ENCODE measurements around the gene GNG3. TPM values are rescaled to one million over a fixed set of nuclear protein-coding genes. Genes with fewer than 3 reads are reported as not detected.
A peak's percentile ranks its signal among the peaks of the same experiment; 100 is the strongest.
"Not testable (repeated sequence)": the region's sequence is repeated elsewhere in the genome, so short reads cannot be mapped to it uniquely, and the experiment has no call there.

GNG3 gene
- total RNA-seq = not detected
- long read RNA-seq = 0 reads

DNA sequence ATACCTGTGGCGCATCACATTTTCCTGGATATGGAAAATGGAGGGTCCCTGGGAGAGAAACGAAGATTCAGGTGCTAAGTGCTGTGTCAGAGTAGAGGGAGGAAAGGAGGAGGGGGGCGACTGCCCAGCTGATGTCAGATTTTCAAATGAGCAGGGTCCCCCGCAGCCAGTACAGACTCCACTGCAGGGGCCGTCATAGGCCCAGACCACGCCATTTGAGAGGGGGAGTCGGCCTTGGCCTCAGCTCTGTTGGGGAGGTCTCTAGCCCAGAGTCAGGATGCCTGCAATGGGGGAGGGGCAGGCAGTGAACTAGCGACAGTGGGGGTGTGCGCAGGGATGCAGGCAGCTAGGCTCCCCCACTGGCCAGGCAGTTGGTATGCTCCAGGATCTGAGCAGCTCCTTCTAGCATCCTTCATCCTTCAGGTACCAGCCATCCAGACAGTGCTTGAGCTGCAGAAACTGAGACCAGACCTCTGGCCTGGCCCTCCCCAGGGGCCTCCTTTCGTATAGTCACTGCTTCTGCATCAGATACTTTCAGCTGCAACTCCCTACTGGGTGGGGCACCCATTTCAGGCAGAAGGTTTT is at the start of gene GNG3, which contains the start of gene BSCL2:
Gene GNG3 (plus strand): TSS at position 400 of the 585 bp plus-strand sequence. CDS start 620 bp downstream, outside the sequence.
Gene BSCL2 (minus strand): TSS at position 148 of the 585 bp plus-strand sequence. CDS start 229 bp downstream, outside the sequence.
- intact Hi-C loops (cut with micrococcal nuclease) = no loop called here
- peak; percentile 37 for DNase-seq
- ATAC-seq = no peak

DNA sequence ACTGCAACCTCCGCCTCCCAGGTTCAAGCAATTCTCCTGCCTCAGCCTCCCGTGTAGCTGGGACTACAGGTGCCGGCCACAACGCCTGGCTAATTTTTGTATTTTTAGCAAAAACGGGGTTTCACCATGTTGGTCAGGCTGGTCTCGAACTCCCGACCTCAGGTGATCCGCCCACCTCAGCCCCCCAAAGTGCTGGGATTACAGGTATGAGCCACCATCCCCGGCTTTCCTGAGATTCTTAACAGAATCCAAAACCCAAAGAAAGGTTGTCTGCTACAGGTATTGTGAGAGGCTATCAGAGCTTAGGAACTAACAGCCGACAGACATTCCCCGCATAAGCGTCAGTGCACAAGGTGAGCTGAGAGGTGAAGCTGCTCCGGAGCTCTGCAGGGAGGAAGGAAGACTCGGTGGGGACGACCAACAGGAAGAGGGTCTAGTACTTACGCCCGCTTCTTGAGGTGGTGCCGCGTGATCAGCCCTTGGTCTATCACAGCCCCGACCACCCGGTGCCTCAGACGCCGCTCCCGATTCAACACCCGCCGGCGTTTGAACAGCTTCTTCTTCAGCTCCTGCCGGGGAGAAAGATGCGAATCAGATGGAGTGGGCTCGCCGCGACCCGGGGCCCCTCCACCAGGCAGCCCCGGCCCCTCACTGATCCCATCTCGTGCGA is 42.9 kb upstream of the GNG3 start:
- intact Hi-C loops (cut with micrococcal nuclease) = no loop called here
- DNase-seq (no peak), ATAC-seq (peak; percentile 36)

DNA sequence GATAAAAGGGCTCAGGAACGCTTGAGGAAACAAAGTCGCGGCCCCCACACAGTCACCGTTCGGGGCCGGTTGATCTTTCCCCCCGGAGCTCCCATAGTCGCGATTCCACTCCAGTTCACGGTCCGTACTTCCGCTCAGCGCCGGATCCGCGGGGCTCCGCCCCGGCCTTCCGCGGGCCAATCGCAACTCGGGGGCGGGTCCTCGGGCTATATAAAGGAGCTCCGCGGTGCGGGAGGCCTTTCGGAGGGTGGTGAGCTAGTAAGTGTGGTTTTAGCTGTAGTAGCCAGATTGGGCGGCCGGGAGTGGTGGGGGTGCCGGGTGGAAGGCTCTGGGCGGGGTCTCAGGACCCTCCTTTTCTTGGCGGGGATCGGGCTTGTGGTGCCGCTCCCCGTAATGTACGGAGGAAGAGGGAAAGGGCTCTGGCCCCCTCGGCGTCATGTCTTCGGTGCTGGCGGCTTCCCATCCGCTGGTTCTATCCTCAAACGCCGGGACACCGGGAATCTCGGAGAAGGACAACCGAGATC is 42.3 kb upstream of the GNG3 start, which contains the start of the genes C11orf98 and CSKMT:
Gene C11orf98 (minus strand): TSS at position 136 of the 524 bp plus-strand sequence. CDS start 41 bp downstream, at position 95.
Gene CSKMT (plus strand): TSS at position 238 of the 524 bp plus-strand sequence. CDS start 568 bp downstream, outside the sequence.
- intact Hi-C loops (cut with micrococcal nuclease) = no loop called here
- peak; percentile 98 for ATAC-seq
- peak; percentile 95 for DNase-seq

DNA sequence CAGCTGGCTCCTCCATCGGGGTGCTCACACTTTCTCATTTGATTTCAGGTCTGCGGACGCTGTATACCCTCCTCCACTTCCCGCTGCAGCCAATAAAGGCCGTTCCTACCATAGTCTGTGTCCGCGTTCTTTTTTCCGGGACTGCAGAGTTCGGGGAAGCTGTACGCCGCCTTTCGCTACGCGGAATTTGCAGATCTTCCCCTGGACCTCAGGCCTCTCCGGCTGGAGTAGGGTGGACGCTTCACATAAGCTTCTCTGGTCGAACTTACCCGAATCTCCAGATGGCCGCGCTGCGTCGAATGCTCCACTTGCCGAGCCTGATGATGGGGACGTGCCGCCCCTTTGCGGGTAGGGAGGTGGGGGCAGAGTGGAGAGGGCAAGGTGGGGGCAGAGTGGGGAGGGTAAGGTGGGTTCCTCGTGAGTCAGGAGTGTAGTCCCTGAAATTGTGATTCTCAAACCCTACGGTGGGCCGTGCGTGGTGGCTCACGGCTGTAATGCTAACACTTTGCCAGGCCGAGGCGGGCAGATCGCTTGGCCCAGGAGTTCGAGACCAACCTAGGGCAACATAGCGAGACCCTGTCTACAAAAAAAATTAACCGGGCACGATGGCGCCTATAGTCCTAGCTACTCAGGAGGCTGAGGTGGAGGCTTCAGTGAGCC is 41.7 kb upstream of the GNG3 start:
- peak; percentile 51 for ATAC-seq
- peak; percentile 69 for DNase-seq
- intact Hi-C loops (cut with micrococcal nuclease) = no loop called here

DNA sequence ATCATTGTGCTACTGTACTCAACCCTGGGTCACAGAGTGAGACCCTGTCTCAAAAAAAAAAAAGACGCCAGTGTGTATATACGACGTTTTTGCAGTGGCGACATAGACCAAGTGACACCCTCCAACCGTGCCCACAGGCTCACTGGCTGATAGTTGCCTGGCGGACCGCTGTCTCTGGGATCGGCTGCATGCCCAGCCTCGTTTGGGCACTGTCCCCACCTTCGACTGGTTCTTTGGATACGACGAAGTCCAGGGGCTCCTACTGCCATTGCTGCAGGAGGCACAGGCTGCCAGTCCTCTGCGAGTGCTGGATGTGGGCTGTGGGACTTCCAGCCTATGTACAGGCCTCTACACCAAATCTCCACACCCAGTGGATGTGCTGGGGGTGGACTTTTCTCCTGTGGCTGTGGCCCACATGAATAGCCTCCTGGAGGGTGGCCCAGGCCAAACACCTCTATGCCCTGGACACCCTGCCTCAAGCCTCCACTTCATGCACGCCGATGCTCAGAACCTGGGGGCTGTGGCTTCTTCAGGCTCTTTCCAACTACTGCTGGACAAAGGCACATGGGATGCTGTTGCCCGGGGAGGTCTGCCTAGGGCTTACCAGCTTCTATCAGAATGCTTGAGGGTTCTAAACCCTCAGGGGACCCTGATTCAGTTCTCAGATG is 41.1 kb upstream of the GNG3 start:
- no peak for ATAC-seq
- no peak for DNase-seq
- intact Hi-C loops (cut with micrococcal nuclease) = no loop called here

DNA sequence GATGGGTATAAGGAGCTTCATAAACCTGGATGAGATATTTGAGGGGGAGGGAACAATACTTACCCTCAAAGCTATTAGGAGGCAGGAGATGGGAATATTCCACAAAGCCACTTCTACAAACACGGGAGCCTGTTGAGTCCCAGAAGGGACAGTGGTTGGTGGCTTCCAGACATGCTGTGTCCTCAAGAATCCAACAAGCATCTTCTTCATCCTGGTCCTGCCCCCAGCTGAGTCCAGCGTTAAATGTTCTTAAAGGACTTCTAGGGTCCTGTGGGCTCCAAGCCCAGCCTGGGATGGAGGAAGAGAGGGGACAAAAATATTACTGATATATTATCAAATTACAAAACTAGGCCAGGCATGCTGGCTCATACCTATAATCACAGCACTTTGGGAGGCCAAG is 40.0 kb upstream of the GNG3 start:
- DNase-seq = no peak
- ATAC-seq = no peak
- intact Hi-C loops (cut with micrococcal nuclease) = no loop called here

DNA sequence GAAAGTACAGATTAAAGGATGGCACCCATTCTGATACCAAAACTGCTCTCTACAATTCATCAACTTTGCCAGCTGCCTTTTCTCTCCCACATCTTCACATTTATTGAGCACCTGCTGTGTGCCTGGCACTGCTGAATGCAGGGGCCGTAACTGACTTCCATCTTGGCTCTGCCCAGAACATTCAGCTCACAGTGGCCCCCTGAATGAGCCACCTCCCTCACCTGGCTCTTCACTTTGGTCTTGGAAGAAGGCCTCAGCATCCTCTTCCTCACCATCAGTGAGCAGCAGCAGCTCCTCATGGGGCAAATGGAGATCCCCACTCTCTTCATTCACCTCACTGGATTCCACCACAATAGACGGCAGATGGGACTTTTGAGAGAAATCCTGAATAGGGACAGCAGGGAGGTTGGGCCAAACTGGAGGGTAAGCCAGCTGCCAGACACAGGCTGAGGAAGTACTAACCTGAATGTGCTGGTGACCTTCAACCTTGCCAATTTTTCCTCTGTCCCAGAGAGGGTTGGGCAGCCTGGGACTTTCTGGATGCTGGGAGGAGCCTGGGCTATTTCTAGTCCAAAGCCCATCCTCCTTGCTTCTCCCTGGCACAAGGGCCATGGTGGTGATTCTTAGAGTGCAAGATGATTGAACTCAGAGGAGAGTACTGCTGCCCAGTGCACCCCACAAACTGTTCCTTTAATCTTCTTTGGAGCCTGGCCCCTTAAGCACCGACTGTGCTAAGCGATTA is 37.9 kb upstream of the GNG3 start:
- ATAC-seq (no peak), DNase-seq (no peak)
- intact Hi-C loops (cut with micrococcal nuclease) = no loop called here

DNA sequence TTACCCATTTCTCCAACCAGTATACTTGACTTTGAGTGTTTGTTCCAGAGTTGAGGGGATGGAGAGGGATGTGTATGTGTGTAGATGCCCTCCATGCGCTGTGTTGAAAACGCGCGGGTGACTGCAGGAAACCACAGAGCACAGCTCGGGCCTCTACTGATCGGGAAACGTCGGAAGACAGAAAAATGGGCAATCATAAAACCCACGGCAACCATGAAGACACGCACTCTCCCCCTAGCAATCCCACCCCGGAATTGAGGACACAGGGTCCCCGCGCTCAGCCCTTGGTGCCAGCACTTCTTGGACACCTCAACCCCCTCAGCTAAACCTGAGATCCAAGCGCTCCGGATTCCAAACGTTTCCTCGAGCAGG is 36.3 kb upstream of the GNG3 start:
- no peak for DNase-seq
- intact Hi-C loops (cut with micrococcal nuclease) = no loop called here
- ATAC-seq = peak; percentile 38

DNA sequence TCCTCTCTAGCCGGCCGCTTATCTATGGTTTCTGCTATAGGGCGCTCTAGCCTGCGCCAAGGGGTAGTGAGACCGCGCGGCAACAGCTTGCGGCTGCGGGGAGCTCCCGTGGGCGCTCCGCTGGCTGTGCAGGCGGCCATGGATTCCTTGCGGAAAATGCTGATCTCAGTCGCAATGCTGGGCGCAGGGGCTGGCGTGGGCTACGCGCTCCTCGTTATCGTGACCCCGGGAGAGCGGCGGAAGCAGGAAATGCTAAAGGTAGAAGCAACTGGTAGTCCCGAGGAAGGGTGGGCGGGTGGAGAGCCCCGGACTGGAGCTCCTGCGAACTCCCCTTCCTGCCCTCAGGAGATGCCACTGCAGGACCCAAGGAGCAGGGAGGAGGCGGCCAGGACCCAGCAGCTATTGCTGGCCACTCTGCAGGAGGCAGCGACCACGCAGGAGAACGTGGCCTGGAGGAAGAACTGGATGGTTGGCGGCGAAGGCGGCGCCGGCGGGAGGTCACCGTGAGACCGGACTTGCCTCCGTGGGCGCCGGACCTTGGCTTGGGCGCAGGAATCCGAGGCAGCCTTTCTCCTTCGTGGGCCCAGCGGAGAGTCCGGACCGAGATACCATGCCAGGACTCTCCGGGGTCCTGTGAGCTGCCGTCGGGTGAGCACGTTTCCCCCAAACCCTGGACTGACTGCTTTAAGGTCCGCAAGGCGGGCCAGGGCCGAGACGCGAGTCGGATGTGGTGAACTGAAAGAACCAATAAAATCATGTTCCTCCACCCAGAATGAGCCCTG is 35.7 kb upstream of the GNG3 start, which contains the start of the genes LBHD1 and UQCC3:
Gene LBHD1 (minus strand): TSS at position 660 of the 782 bp plus-strand sequence. CDS start 2,236 bp downstream, outside the sequence.
Gene UQCC3 (plus strand): TSS at position 66 of the 782 bp plus-strand sequence. CDS start 73 bp downstream, at position 139.
- DNase-seq = peak; percentile 81
- peak; percentile 89 for ATAC-seq
- intact Hi-C loops (cut with micrococcal nuclease) = no loop called here

DNA sequence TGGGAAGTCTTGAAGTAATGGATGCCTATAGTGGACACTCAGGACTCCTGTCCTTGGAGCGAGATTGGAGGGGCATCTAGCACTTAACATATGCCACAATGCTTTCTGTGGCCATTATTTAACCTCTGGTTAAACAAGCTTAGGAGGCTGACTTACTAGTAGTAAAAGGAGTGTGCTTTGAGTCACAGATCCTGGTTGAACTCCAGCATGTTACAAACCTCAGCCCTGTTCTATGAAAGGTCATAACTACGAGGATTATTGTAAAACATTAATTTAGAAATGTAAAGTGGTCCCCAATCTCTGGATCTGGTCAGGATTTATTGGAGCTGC is 34.3 kb upstream of the GNG3 start:
- no peak for DNase-seq
- ATAC-seq = no peak
- intact Hi-C loops (cut with micrococcal nuclease) = no loop called here

DNA sequence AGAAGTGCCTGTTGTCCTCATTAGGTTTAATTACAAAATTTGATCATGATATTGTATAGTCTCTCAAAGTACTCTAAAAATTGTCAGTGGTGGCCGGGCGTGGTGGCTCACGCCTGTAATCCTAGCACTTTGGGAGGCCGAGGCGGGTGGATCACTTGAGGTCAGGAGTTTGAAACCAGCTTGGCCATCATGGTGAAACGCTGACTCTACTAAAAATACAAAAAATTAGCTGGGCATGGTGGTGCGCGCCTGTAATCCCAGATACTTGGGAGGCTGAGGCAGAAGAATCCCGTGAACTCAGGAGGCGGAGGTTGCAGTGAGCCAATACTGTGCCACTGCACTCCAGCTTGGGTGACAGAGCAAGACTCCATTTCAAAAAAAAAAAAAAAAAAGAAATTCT is 32.1 kb upstream of the GNG3 start:
- DNase-seq; intact Hi-C loops (cut with micrococcal nuclease); ATAC-seq: not testable (repeated sequence)

DNA sequence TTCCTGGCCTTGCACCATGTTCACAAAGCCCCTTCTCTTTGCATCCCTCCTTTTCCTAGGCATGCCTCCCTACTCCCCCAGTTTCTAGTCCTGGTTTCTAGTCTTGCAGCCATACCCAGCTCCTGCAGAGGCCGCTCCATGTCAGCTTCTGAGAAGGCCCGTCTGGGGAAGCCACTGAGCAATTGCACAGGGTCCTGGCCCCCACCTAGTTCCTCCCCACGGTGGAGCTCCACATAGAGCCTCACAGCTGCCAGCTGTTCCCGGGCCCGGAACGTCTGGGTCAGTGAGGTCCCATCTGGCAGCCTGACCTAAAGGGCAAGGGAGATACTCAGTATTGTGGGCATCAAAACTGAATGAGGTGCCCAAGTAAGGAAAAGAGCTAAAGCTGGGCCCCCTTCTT is 30.8 kb upstream of the GNG3 start:
- intact Hi-C loops (cut with micrococcal nuclease) = no loop called here
- no peak for DNase-seq
- ATAC-seq = no peak

DNA sequence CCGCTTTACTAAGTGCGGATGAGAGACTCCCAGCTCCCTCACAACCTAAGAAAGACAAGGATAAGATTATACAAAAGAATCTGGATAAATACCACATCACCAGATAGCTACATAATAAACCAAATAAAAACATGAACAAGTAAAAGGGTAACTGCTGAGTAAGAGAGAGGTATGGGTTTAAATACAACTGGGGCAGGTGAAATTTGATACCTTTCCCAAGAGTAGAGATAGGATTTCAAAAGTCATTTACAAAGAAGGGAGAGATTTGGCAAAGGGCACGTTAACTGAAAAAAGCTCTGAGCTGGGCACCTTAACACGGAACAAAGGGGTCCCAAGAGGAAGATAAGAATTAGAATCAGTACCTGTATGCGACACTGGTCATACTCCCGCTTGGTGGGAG is 30.3 kb upstream of the GNG3 start:
- ATAC-seq (no peak), DNase-seq (no peak)
- intact Hi-C loops (cut with micrococcal nuclease) = no loop called here

DNA sequence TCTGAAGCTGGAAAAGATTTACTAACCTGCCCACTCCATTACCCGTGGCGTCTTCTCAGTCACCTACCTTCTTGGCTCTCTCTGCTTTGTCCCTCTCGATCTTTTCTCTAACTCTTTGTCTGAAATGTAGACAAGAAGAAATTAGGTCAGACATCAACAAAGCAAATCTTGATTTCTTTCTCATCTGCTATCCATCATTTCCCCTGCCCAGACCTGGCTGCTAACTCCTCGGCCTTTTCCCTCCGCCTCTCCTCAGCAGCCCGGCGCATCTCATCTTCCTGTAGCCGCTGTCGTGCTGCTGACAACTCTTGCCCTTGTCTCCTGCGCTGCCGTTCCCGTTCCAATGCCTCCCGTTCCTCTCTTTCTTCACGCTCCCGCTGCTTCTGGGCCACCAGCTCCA is 29.8 kb upstream of the GNG3 start:
- intact Hi-C loops (cut with micrococcal nuclease) = no loop called here

DNA sequence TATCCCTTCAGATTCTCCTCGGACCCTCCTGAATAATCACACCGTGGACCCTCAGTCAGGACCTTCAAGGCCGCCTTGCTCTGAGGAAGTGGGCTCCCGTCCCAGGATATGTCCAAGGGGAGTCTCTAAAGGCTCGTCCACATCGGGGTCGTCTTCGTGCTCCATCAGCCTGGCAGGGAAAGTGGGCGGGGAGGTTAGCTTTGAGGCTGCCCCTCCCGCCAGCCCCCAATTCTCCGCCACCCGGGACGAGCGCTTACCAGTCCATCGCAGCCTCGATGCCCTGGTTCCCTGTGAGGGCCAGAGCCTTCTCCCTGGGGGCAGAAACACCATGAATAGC is 29.1 kb upstream of the GNG3 start:
- intact Hi-C loops (cut with micrococcal nuclease) = no loop called here
- no peak for ATAC-seq
- no peak for DNase-seq

More for the DNA sequence above, 29.8 kb upstream of the GNG3 start:
- ATAC-seq = no peak
- DNase-seq = no peak

DNA sequence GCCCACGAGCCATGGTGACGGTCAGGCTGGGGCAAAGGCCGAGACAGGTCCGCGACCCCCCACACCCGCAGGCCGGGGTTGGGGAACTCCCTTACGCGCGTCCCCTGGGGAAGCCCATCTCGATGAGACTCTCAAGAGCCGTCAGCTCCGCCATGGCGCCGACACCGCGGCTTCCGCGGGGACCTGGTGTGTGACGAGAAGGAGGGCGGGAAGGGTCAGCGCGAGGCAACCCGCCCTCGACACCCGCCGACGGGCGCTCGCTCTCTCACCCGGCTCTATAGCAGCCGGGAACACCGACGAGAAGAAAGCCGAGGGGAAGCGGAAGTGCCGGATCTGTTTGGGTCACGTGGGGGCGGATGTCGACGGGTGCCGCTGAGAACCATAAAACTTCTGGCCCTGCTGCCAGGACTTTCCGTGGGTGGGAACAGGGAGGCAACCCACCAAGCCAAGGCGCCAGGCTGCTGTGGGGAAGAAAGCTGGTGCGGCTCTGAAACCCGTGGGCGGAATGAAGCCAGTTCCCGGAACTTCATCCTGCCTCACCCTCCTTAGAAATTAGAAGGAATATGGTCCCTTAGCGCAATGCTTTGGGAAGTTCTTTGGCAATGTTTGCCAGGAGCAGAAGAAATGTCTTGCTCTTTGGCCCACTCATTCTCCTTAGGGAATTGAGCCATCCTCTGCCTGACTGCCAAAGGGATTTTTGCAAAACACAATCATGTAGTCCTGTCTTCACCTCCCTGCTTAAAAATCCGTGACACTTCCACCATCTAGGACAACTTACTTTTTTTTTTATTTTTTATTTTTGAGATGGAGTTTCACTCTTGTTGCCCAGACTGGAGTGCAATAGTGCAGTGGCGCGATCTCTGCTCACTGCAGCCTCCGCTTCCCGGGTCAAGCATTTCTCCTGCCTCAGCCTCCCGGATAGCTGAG is 28.4 kb upstream of the GNG3 start, which contains the start of gene UBXN1:
Gene UBXN1 (minus strand): TSS at position 304 of the 927 bp plus-strand sequence. CDS start 150 bp downstream, at position 154.
- DNase-seq (peak; percentile 93), ATAC-seq (peak; percentile 88)
- intact Hi-C loops (cut with micrococcal nuclease) = no loop called here

DNA sequence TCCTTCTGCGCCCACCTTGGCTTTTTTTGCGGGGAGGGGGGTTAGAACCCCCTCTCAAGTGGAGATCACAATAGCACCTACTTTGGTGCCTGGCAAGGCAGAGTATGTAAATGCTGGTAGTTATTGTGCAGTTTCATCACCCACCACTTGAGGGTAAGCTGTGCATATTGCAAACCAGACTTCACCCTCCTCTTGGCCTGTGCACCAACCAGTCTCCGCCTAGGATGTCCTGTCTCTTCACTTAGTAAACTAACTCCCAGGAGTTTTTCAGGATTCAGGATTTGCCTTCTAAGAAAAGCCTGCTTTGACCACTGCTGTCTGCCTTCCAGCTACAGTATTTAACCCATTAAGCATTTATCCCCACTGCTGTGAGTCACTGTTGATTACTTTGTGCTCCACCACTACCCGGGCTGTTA is 26.6 kb upstream of the GNG3 start:
- intact Hi-C loops (cut with micrococcal nuclease) = no loop called here
- DNase-seq (no peak), ATAC-seq (peak; percentile 67)

All from left ventricle myocardium superior (tissue), 1 donor.